GM19043 (cell line): ENCODE data around the gene SRGAP1.
A peak's percentile ranks its signal among the peaks of the same experiment; 100 is the strongest.
"Not testable (repeated sequence)": the region's sequence is repeated elsewhere in the genome, so short reads cannot be mapped to it uniquely, and the experiment has no call there.

Source experiments
- ATAC-seq: cut with Tn5 transposase; IDR thresholded peaks from one replicate; pipeline ENCODE4 v1.9.1; 2021; ENCODE audit warnings: low read depth; ENCODE audit not compliant: unreplicated experiment

Gene SRGAP1

GRCh38 chr12:63836046-63836445, 8.5 kb upstream of the SRGAP1 start:
- ATAC-seq = no peak

GRCh38 chr12:63836936-63837335, 7.6 kb upstream of the SRGAP1 start:
- ATAC-seq = no peak

- ATAC-seq = no peak
These were observed 6.1 kb upstream of the SRGAP1 start for GRCh38 chr12:63838411-63838810.

- ATAC-seq = no peak
These were observed 3.5 kb upstream of the SRGAP1 start for GRCh38 chr12:63841011-63841410.

GRCh38 chr12:63841571-63841970, 2.9 kb upstream of the SRGAP1 start:
- ATAC-seq = no peak

GRCh38 chr12:63842750-63843149, 1.8 kb upstream of the SRGAP1 start:
- not testable (repeated sequence) for ATAC-seq

GRCh38 chr12:63843254-63843720, 1.2 kb upstream of the SRGAP1 start:
- no peak for ATAC-seq

GRCh38 chr12:63843721-63844390, 644 bp upstream of the SRGAP1 start:
- ATAC-seq = peak; percentile 93

- no peak for ATAC-seq
These were observed 1.2 kb downstream of the SRGAP1 start for GRCh38 chr12:63845726-63846125.

- no peak for ATAC-seq
These were observed 1.9 kb downstream of the SRGAP1 start for GRCh38 chr12:63846238-63846967.

GRCh38 chr12:63848450-63848849, 4.0 kb downstream of the SRGAP1 start:
- no peak for ATAC-seq

GRCh38 chr12:63849106-63849620, 4.7 kb downstream of the SRGAP1 start:
- ATAC-seq = no peak

GRCh38 chr12:63849641-63850040, 5.1 kb downstream of the SRGAP1 start:
- no peak for ATAC-seq

- no peak for ATAC-seq
These were observed 9.5 kb downstream of the SRGAP1 start for GRCh38 chr12:63853978-63854377.

GRCh38 chr12:63855299-63855698, 10.8 kb downstream of the SRGAP1 start:
- no peak for ATAC-seq

GRCh38 chr12:63857771-63858670, 13.5 kb downstream of the SRGAP1 start:
- no peak for ATAC-seq

- ATAC-seq = not testable (repeated sequence)
These were observed 15.4 kb downstream of the SRGAP1 start for GRCh38 chr12:63859880-63860279.

- ATAC-seq = no peak
These were observed 17.9 kb downstream of the SRGAP1 start for GRCh38 chr12:63862187-63862968.

GRCh38 chr12:63862969-63863230, 18.4 kb downstream of the SRGAP1 start:
- ATAC-seq = no peak
